Activated CD4-positive, alpha-beta memory T cell treated with anti-CD3 and anti-CD28 coated beads, Interleukin-2, amount 10 ng/mL, durations not matched to agents 7 days and 5 days (primary cell): ENCODE results near the gene ERAL1. TPM values are rescaled to one million over a fixed set of nuclear protein-coding genes. Genes with fewer than 3 reads are reported as not detected.
A peak's percentile ranks its signal among the peaks of the same experiment; 100 is the strongest.
"Not testable (repeated sequence)": the region's sequence is repeated elsewhere in the genome, so short reads cannot be mapped to it uniquely, and the experiment has no call there.

Experiments
- CTCF ChIA-PET: fragments of 350-600 bp; sonication (Branson Sonifier 250); formaldehyde crosslinking; loops from one replicate; lab custom pipeline; 2021; ENCODE audit warnings: antibody characterized with exemption, inconsistent platforms; lab: Charles Lee
- POLR2A ChIA-PET: fragments of 350-600 bp; sonication (Branson Sonifier 250); formaldehyde crosslinking; loops from one replicate; lab custom pipeline; 2021; ENCODE audit warnings: antibody characterized with exemption; lab: Charles Lee
- DNase-seq: peaks from one replicate; pipeline ENCODE4 v3.0.0-alpha.2; 2020
- H3K27ac Mint-ChIP-seq: one replicate; pipeline ENCODE4 v1.8.0; 2021; ENCODE audit warnings: mild to moderate bottlenecking, mixed read lengths
- H3K27me3 Mint-ChIP-seq: one replicate; pipeline ENCODE4 v1.8.0; 2021; ENCODE audit warnings: mixed read lengths
- H3K36me3 Mint-ChIP-seq: one replicate; pipeline ENCODE4 v1.8.0; 2021; ENCODE audit warnings: low read depth, mixed read lengths
- H3K4me1 Mint-ChIP-seq: one replicate; pipeline ENCODE4 v1.8.0; 2021; ENCODE audit warnings: mixed read lengths
- H3K4me3 Mint-ChIP-seq: one replicate; pipeline ENCODE4 v1.8.0; 2021; ENCODE audit warnings: mild to moderate bottlenecking, mixed read lengths
- H3K9me3 Mint-ChIP-seq: one replicate; pipeline ENCODE4 v1.8.0; 2021; ENCODE audit warnings: mixed read lengths
- total RNA-seq, 2 experiments: library from RNA; stranded (reverse); gene quantifications; one replicate each; pipeline ENCODE4 v1.2.3, GENCODE V29; 2021

The ERAL1 gene
- total RNA-seq, 2 experiments from 2014 or later: 34.6 to 35.2 TPM

DNA sequence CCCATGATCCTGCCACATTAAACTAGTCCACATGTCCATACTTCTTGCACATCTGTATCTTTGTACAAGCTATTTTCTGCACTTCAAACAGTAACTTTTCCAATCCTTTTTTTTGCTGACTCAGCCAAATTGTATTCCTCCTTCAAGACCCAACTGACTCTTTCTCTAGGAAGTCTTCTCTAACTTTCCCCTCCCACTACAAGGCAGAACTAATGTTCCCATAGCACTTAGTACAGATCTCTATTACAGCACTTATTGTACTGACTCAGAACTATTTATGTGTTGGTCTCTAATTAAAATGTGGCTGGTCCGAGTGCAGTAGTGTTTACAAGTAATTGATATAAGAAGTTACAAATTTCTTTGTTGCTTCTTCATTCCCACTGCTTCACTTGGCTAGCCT is 20.4 kb upstream of the ERAL1 start:
- no peaks in the 10 kb centered on the region for H3K27me3 Mint-ChIP-seq
- POLR2A ChIA-PET: no interaction called here
- H3K9me3 Mint-ChIP-seq: no peaks in the 10 kb centered on the region

DNA sequence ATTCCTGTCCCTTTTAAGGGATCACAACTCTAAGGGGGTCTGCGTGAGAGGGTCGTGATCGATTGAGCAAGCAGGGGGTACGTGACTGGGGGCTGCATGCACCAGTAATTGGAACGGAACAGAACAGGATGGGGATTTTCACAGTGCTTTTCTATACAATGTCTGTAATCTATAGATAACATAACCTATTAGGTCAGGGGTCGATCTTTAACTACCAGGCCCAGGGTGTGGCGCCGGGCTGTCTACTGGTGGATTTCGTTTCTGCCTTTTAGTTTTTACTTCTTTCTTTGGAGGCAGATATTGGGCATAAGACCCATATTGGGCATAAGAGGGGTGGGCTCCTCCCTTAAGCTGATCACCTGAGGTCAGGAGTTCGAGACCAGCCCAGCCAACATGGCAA is 18.3 kb upstream of the ERAL1 start:
- POLR2A ChIA-PET, H3K27me3 Mint-ChIP-seq, H3K4me3 Mint-ChIP-seq, H3K27ac Mint-ChIP-seq, DNase-seq, H3K9me3 Mint-ChIP-seq: not testable (repeated sequence)
- H3K4me1 Mint-ChIP-seq: peaks cover 17% of the 10 kb centered on the region
- CTCF ChIA-PET: interaction anchor here (0.6 to 1.9 kb wide), 2 partner anchors 73 to 465 kb away, joined by 3 to 5 read pairs; no protein-coding TSS in a partner anchor
- peaks cover 16% of the 10 kb centered on the region for H3K36me3 Mint-ChIP-seq

More for the DNA sequence above, 20.4 kb upstream of the ERAL1 start:
- no peak overlapping the region for H3K4me3 Mint-ChIP-seq
- H3K36me3 Mint-ChIP-seq: peaks cover 29% of the 10 kb centered on the region
- H3K4me1 Mint-ChIP-seq: peaks cover 8% of the 10 kb centered on the region
- CTCF ChIA-PET: interaction anchor here (1.6 kb wide), 1 partner anchor 108 kb away, joined by 4 read pairs; no protein-coding TSS in a partner anchor
- no peak for DNase-seq
- no peak overlapping the region for H3K27ac Mint-ChIP-seq

DNA sequence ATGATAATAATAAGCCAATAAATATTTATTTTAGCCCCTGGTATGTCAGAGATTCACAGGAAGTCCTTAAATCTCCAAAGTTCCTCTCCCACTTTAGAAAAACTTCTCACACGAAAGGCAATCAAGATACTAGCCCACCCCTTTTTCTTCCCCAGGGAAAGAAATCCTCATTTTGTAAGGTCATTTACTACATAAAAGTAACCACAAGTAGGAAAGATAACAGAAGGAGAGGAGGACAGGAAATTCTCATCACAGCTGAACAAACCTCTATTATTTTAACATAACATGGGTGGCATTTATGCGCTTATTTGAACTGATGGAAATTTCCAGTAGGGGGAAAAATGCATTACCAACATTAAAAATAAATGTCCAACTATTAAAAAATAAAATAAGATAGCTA is 15.6 kb upstream of the ERAL1 start:
- Mint-ChIP-seq H3K27me3 (no peaks in the 10 kb centered on the region), H3K9me3 (no peaks in the 10 kb centered on the region), H3K4me3 (no peak overlapping the region), H3K36me3 (peaks cover 14% of the 10 kb centered on the region), H3K27ac (no peak overlapping the region), H3K4me1 (peaks cover 29% of the 10 kb centered on the region)
- ChIA-PET CTCF (interaction anchor here (0.5 to 0.6 kb wide), 2 partner anchors 76 to 113 kb away, joined by 3 to 4 read pairs; no protein-coding TSS in a partner anchor), POLR2A (interaction anchor here (1.1 to 1.3 kb wide), 2 partner anchors 12 to 54 kb away, joined by 3 read pairs; no protein-coding TSS in a partner anchor)
- DNase-seq: no peak

DNA sequence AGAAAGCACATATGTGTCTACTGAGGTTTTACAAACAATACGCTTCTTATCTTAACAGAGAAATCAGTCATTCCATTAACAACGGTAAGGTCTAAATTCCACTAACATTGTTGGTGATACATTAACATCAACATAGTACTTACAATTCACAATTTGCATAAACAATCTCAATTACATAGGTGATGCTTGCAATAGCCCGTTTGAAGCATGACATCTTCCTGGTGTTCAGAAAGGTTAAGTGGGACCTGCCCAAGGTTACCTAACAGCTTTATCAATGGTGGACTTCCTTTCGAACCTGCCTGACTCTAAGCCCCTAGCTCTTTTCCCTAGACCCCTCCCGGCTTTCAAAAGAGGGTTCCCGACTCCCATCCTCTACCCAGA is 12.9 kb upstream of the ERAL1 start:
- Mint-ChIP-seq H3K9me3 (no peaks in the 10 kb centered on the region), H3K36me3 (peaks cover 11% of the 10 kb centered on the region), H3K4me3 (peak overlapping the region; percentile 100), H3K27me3 (no peaks in the 10 kb centered on the region), H3K27ac (peak overlapping the region; percentile 88), H3K4me1 (peaks cover 26% of the 10 kb centered on the region)
- ChIA-PET CTCF (interaction anchor here (0.8 to 2.8 kb wide), 13 partner anchors 29 to 307 kb away, joined by 3 to 20 read pairs (median 6); partner anchors contain the start of gene TLCD1), POLR2A (interaction anchor here (0.8 to 3.0 kb wide), 25 partner anchors 9 to 250 kb away, joined by 3 to 13 read pairs (median 5); partner anchors contain the start of genes DHRS13, ERAL1, FLOT2 and PHF12)
- DNase-seq: no peak

DNA sequence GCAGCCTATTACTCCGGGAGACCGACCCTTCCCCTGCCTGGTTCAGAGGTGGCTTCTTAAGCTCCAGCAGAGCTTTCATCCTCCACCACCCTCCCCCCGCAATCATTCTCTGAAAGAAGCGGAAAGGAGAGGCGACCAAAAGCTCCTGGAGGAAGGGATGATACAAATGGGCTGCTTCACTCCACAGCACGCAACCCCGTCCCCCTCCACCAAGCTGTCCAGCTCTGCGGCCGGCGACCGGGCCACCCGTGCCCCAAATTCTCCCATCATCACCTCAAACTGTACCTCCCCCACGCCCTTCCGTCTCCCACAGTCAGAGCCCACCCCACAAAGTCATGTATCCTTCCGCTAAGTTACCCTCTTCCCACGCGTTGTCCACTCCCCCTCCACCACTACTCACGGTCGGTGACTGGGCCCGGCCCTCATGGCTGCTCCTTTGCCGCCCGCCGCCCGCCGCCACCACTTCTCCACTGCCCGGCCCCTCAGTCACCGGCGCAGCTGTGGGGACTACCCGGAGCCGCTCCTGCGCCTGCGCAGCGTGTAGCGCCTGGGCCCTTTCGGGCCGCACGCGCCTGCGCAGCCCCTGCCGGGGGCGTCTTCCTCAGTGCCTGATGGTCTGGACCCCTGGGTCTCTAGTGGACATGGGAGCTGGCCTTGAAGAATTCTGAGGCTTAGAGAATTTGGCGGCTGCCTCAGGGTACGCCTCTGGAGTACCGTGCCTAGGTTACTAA is 12.4 kb upstream of the ERAL1 start, which contains the start of gene FAM222B:
Gene FAM222B, minus strand, starts transcription at position 509 of the 731 bp plus-strand sequence. CDS start 76,123 bp downstream, outside the sequence.
- no peaks in the 10 kb centered on the region for H3K9me3 Mint-ChIP-seq
- DNase-seq: peak; percentile 88
- H3K4me1 Mint-ChIP-seq: peaks cover 26% of the 10 kb centered on the region
- ChIA-PET CTCF (interaction anchor here (0.5 to 2.8 kb wide), 14 partner anchors 29 to 868 kb away, joined by 3 to 20 read pairs (median 6); partner anchors contain the start of gene TLCD1), POLR2A (interaction anchor here (0.8 to 3.0 kb wide), 27 partner anchors 9 to 123 kb away, joined by 3 to 13 read pairs (median 4); partner anchors contain the start of genes DHRS13, ERAL1, FLOT2 and PHF12)
- H3K27me3 Mint-ChIP-seq: no peaks in the 10 kb centered on the region
- peak within 1 kb of the TSS; percentile 100 for H3K4me3 Mint-ChIP-seq
- H3K27ac Mint-ChIP-seq: peak within 1 kb of the TSS; percentile 88
- H3K36me3 Mint-ChIP-seq: peaks cover 11% of the 10 kb centered on the region

DNA sequence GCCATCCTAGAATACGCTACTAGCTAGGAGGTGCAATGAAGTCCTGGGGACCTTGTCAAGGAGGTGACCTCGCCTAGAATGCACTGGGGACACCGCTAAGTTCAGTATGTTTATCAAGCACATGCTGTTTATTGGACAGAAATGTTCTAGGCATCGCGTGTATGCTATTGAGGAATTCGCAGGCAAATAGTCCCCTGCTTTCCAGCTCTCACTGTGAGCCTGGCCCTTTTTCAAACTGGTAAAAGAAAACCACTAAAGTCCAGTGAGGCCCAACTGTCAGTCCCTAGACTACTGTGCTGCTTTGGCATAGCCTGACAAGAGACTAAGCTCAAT is 11.0 kb upstream of the ERAL1 start:
- peak overlapping the region; percentile 43 for H3K4me3 Mint-ChIP-seq
- no peak for DNase-seq
- ChIA-PET POLR2A (interaction anchor here (1.2 to 3.0 kb wide), 3 partner anchors 17 to 122 kb away, joined by 4 to 13 read pairs (median 8); no protein-coding TSS in a partner anchor), CTCF (interaction anchor here (0.7 to 2.8 kb wide), 4 partner anchors 75 to 117 kb away, joined by 4 to 10 read pairs (median 6); partner anchors contain the start of gene TLCD1)
- peaks cover 26% of the 10 kb centered on the region for H3K4me1 Mint-ChIP-seq
- no peak overlapping the region for H3K27ac Mint-ChIP-seq
- H3K36me3 Mint-ChIP-seq: peaks cover 11% of the 10 kb centered on the region
- H3K9me3 Mint-ChIP-seq: no peaks in the 10 kb centered on the region
- H3K27me3 Mint-ChIP-seq: no peaks in the 10 kb centered on the region

DNA sequence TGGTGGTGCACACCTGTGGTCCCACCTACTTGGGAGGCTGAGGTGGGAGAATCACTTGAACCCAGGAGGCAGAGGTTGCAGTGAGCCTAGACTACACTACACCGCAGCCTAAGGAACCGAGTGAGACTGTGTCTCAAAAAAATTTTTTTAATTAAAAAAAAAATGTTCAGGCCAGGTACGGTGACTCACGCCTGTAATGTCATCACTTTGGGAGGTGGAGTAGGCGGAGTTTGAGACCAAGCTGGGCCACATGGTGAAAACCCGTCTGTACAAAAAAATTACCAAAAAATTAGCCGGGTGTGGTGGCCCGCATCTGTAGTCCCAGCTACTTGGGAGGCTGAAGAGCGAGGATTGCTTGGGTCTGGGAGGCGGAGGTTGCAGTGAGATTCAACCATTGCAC is 8.6 kb upstream of the ERAL1 start:
- DNase-seq: no peak
- no peak overlapping the region for H3K4me3 Mint-ChIP-seq
- peaks cover 14% of the 10 kb centered on the region for H3K4me1 Mint-ChIP-seq
- H3K27ac Mint-ChIP-seq: no peak overlapping the region
- no peaks in the 10 kb centered on the region for H3K9me3 Mint-ChIP-seq
- ChIA-PET CTCF (no interaction called here), POLR2A (no interaction called here)
- H3K36me3 Mint-ChIP-seq: peaks cover 9% of the 10 kb centered on the region
- H3K27me3 Mint-ChIP-seq: no peaks in the 10 kb centered on the region

DNA sequence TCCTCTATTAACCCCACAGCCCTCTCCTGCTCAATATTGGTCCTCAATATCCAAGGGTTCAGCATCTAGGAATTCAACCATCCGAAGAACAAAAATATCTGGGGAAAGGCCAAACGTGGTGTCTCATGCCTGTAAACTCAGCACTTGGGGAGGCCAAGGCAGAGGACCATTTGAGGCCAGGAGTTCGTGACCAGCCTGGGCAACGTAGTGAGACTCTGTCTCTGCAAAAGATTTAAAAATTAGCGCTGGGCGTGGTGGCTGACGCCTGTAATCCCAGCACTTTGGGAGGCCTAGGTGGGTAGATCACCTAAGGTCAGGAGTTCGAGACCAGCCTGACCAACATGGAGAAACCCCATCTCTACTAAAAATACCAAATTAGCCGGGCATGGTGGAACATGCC is 8.1 kb upstream of the ERAL1 start:
- H3K4me3 Mint-ChIP-seq, H3K27ac Mint-ChIP-seq, POLR2A ChIA-PET, CTCF ChIA-PET, H3K9me3 Mint-ChIP-seq, DNase-seq, H3K27me3 Mint-ChIP-seq, H3K36me3 Mint-ChIP-seq: not testable (repeated sequence)
- peaks cover 11% of the 10 kb centered on the region for H3K4me1 Mint-ChIP-seq

DNA sequence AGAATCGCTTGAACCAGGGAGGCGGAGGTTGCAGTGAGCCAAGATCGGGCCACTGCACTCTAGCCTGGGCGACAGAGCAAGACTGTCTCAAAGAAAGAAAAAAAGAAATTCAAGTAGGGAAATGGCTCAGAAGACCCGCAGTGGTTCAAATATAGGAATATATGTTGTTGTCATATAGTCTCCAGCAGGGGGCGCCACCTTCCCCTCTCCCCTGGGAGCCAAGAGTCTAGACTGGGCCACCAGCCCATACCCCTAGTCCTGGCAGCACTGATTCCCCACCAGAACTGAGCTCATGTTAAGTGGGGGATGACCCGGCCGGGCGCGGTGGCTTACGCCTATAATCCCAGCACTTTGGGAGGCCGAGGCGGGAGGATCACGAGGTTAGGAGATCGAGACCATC is 6.1 kb upstream of the ERAL1 start:
- peak; percentile 72 for DNase-seq
- not testable (repeated sequence) for H3K4me3 Mint-ChIP-seq, H3K9me3 Mint-ChIP-seq, H3K36me3 Mint-ChIP-seq, H3K27me3 Mint-ChIP-seq, H3K4me1 Mint-ChIP-seq
- CTCF ChIA-PET: interaction anchor here (0.8 to 2.9 kb wide), 12 partner anchors 10 to 269 kb away, joined by 3 to 11 read pairs (median 4); partner anchors contain the start of genes DHRS13, FLOT2 and TLCD1
- H3K27ac Mint-ChIP-seq: peak overlapping the region; percentile 40
- POLR2A ChIA-PET: interaction anchor here (1.8 kb wide), 1 partner anchor 67 kb away, joined by 4 read pairs; no protein-coding TSS in a partner anchor

DNA sequence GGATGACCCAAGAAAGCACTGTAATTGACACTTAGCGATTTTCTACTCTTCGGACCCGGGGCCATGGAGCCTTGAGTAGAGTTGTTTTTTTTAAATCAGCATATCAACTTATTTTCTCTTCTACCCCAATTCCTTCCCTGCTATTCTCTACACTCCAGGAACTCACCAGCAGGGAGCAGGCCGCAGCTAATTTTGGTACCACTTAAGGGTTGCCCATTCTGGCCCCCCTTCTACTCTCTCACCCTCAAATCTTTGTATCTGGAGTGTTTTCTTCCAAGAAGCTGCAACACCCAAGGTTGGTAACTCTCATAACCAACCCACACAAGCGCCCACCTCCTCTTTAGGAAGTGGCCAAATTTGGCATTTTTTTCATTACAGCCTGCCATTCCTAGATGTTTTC is 5.5 kb upstream of the ERAL1 start:
- Mint-ChIP-seq H3K27ac (no peak overlapping the region), H3K27me3 (no peaks in the 10 kb centered on the region), H3K9me3 (no peaks in the 10 kb centered on the region), H3K36me3 (no peaks in the 10 kb centered on the region), H3K4me3 (no peak overlapping the region), H3K4me1 (peaks cover 6% of the 10 kb centered on the region)
- ChIA-PET CTCF (interaction anchor here (0.8 to 2.9 kb wide), 13 partner anchors 9 to 268 kb away, joined by 3 to 11 read pairs (median 4); partner anchors contain the start of genes DHRS13, FLOT2 and TLCD1), POLR2A (interaction anchor here (0.6 to 1.8 kb wide), 3 partner anchors 44 to 67 kb away, joined by 3 to 4 read pairs (median 3); no protein-coding TSS in a partner anchor)
- DNase-seq: no peak

DNA sequence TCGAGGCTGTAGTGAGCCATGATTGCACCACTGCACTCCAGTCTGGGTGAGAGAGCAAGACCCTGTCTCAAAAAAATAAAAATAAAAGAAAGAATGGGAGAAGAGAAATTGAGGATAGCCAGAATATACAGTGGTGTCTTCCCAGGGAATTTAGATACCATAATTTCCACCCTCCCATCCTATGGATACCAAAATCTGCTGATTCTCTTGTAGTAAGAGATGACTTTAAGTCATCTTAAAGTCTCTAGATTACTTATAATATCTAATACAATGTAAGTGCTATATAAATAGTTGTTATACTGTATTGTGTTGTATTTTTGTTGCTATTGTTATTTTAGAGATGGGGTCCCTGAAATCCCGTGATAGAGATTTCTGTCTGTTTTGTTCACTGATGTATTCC is 1.5 kb upstream of the ERAL1 start:
- H3K27me3 Mint-ChIP-seq: no peaks in the 10 kb centered on the region
- CTCF ChIA-PET: interaction anchor here (0.7 to 0.9 kb wide), 2 partner anchors 89 to 126 kb away, joined by 3 to 5 read pairs; no protein-coding TSS in a partner anchor
- POLR2A ChIA-PET: interaction anchor here (0.9 kb wide), 1 partner anchor 11 kb away, joined by 4 read pairs; the partner anchor contains the start of gene FAM222B
- H3K4me3 Mint-ChIP-seq: peak overlapping the region; percentile 27
- no peak overlapping the region for H3K27ac Mint-ChIP-seq
- peaks cover 13% of the 10 kb centered on the region for H3K36me3 Mint-ChIP-seq
- peaks cover 30% of the 10 kb centered on the region for H3K4me1 Mint-ChIP-seq
- DNase-seq: no peak
- H3K9me3 Mint-ChIP-seq: no peaks in the 10 kb centered on the region

DNA sequence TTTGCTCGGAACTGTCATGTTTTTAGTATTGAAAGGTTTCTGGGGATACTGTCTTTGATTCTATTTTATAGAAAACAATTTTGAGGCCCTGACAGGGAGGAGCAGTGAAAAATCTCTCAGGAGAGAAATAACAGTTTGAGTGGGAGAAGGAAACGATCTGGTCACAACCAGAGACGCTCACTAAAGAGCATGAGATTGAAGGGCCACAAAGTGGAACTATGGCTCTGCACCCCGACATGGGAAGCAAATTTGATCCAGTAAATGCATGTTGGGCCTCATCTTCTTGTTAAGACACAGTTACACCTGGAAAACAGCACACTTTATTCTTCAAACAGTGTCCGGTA is 492 bp downstream of the ERAL1 start:
- no peaks in the 10 kb centered on the region for H3K27me3 Mint-ChIP-seq
- POLR2A ChIA-PET: interaction anchor here (1.0 to 1.8 kb wide), 4 partner anchors 13 to 92 kb away, joined by 3 to 9 read pairs (median 6); partner anchors contain the start of genes FAM222B and FLOT2
- CTCF ChIA-PET: interaction anchor here (0.8 to 1.5 kb wide), 2 partner anchors 37 to 129 kb away, joined by 3 to 4 read pairs; no protein-coding TSS in a partner anchor
- peaks cover 23% of the 10 kb centered on the region for H3K36me3 Mint-ChIP-seq
- no peaks in the 10 kb centered on the region for H3K9me3 Mint-ChIP-seq
- H3K4me3 Mint-ChIP-seq: peak overlapping the region; percentile 95
- peak overlapping the region; percentile 78 for H3K27ac Mint-ChIP-seq
- peaks cover 30% of the 10 kb centered on the region for H3K4me1 Mint-ChIP-seq
- no peak for DNase-seq
